ENCODE data around the gene AMMECR1. TPM values are rescaled to one million over a fixed set of nuclear protein-coding genes. Genes with fewer than 3 reads are reported as not detected.

Gene AMMECR1
- total RNA-seq, 1 donor from 2014 or later: 7.5 TPM

DNA sequence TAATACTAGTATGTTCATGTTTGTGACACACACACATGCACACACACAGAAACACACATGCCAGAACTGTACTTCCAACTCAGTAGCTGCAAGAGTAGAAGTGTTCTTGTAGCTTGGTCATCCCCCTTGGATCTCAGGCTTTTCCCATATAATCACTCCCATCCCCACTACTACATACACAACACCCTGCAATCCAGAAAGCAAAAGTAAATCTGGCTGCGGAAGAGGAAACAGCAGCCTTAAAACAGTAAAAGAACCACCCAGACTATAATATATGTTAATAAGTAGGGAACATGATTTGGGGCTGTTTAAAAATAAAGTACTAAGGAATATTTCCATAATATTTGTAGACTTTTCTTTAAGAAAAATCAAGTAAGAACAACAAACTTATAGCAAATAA, 103.2 kb downstream of the AMMECR1 start:
- no peak for DNase-seq (ENCODE audit: extremely low read depth, low read depth, low spot score)

DNA sequence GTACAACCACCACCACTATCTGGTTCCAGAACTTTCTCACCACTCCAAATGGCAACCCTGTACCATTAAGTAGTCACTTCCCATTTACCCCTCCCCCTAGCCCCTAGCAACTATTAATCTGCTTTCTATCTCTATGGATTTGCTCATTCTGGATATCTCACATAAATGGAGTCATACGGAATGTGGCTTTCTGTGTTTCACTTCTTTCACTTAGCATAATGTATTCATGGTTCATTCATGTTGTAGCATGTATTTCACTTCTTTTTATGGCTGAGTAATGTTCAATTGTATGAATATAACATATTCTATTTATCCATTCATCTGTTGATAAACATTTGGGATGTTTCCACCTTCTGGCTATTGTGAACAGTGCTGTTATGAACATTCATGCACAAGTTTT, 104.7 kb downstream of the AMMECR1 start:
- DNase-seq (ENCODE audit: extremely low read depth, low read depth, low spot score): no peak

DNA sequence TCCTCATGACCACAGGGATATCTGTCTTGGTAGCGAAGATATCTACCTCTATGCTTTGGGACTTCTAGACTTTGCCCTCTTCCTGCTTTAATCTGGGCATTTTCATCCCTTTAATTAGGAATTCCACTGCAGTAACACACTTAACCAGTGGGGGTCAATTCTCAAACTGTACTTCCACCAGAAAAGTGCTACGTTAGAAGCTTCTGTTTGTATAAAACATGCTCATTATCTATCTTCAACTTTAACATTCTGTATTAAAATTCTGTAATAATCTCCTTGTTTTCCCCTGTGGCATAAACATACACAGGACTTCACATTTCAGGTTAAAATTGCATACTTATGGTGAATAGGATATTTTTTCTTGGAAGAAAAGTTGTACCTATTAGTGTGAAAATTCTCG, 105.6 kb downstream of the AMMECR1 start:
- no peak for DNase-seq (ENCODE audit: extremely low read depth, low read depth, low spot score)

DNA sequence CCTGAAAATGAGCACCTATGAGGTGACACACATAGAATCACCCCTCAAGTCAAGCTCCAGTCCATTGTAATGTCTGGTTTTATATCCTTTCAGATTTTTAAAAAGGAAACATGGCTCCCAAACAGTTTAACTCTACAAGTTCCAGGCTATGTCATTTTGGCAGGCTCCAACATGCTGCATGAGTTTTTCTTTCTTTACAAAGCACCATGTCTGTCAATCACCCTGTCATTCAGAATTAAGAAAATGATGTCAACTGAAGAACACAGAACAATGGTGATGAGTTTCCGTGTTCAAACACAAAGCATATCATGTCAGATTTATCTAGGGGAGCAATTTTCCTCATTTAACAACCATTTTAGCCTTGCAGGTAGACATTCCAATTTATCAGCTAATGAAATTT, 106.5 kb downstream of the AMMECR1 start:
- DNase-seq (ENCODE audit: extremely low read depth, low read depth, low spot score): no peak

DNA sequence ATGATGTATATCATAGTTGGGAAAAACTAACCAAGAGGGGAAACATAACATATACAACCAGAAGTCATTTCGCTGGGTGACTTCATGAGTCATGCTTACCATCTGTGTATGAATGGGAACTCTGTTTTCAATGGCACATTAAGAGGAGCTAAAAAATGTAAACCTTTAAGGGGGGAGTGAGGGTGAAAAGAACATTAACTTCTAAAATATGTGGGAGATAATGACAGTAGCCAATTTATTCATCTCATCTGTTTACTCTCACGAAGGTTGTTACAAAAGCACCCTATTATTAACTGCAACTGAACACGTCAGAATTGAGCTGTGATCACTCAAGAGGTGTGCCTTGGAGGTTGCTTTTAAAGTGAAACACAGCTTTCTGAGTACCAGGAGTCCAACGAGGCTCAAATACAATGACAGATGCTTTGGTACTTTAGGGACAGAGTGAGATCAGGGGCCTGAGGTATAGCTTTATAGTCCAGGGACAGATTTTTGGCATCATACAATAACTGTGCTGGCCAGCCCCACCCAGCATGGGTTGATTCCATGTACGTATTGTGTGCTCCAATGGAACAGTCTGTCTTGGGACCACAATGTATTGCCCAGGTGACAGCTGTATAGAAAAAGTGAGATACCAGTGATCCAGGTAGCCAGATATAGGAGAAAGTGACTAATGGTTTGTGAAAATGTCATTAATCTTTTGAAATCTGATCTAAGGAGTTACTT, 107.3 kb downstream of the AMMECR1 start:
- peak; percentile 33 for DNase-seq (ENCODE audit: extremely low read depth, low read depth, low spot score)

DNA sequence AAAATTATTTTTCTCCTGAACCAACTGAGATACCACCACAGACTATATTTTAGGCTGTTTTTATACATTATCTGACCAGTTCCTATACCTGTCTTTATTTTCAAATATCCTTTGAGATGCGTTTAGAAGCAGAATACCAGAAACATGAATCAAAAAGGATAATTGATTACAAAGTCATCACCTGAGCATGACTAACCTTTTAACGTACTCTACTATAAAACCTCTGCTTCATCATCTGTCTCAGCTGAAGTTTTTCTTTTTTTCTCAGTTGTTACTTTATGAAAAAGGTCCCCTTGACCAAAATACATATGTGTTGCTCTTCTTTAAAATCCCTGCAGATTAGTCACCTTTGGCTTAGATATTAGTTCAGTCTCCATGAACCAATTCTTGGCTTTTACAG, 109.8 kb downstream of the AMMECR1 start:
- no peak for DNase-seq (ENCODE audit: extremely low read depth, low read depth, low spot score)

DNA sequence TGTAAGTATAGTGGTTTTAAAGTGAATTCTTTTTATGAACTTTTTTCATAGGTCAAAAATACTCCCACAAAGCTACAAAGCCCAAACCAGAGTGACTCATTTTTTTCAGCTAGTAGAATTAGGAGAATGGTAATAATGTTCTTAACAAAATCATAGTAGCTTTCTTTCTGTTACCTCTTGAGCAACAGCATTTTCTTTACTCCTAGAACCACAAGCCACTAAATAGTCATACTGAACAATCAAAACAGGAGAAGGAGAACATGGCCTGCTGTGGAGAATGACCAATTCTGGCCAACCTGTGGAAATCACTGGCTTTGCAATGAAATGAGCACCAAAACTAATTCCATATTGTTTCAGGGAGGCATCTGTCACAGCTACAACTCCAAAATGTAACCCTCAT, 112.9 kb downstream of the AMMECR1 start:
- no peak for DNase-seq (ENCODE audit: extremely low read depth, low read depth, low spot score)

DNA sequence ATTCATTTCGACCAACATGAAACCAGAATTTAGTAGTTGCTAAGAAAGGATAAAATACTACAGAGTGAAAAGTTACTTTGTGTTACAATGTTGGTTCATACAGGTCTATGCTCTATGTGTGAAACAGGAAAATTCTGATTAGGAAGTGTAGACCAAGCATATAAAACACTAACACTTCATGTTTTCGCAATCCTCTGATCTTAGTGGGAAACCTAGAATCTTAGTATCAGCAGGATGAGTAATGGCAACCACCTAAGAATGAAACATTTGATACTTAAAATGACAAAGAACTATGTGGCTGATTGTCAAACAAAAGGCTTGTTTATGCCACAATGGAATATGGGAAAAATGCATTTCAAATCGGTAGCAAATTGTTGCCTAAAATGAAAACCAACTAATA, 116.1 kb downstream of the AMMECR1 start:
- DNase-seq (ENCODE audit: extremely low read depth, low read depth, low spot score): no peak

DNA sequence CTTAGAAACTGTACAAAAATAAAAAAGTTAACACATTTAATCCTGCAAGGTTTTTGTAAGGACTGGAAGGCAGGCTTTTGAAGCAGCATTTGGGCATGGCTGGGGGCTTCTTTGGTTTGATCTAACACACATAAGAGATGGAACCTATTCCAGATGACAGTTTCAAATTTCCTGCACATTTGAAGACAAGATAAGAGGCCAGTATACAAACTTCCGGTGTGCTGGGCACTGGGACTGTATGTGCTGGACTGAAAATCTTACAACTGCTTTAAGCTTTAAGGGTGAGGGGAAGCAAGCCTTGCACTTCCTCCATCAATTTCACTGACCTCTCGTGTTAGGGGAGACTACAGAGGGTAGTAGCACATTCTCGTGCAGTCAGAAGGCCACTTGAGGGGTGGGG, 122.9 kb downstream of the AMMECR1 start:
- no peak for DNase-seq (ENCODE audit: extremely low read depth, low read depth, low spot score)

DNA sequence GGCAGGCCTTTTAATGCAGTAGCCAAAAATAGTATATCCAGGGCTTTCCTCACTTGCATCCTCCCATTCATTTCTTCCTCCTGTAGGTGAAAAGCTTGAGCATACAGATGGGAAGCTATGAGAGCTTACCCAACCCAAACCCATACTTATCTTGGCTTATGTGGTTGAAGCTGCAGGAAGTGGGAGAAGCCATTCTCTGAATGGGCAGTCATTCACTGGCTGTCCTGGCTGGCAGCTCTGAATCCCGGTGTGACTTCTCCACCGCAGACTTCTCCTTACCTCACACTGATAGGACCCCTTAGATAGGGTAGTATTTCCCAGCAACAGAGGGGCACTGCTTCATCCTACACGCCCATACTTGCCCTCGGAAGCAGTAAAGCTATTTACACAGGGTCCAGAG, 125.4 kb downstream of the AMMECR1 start:
- DNase-seq (ENCODE audit: extremely low read depth, low read depth, low spot score): no peak

DNA sequence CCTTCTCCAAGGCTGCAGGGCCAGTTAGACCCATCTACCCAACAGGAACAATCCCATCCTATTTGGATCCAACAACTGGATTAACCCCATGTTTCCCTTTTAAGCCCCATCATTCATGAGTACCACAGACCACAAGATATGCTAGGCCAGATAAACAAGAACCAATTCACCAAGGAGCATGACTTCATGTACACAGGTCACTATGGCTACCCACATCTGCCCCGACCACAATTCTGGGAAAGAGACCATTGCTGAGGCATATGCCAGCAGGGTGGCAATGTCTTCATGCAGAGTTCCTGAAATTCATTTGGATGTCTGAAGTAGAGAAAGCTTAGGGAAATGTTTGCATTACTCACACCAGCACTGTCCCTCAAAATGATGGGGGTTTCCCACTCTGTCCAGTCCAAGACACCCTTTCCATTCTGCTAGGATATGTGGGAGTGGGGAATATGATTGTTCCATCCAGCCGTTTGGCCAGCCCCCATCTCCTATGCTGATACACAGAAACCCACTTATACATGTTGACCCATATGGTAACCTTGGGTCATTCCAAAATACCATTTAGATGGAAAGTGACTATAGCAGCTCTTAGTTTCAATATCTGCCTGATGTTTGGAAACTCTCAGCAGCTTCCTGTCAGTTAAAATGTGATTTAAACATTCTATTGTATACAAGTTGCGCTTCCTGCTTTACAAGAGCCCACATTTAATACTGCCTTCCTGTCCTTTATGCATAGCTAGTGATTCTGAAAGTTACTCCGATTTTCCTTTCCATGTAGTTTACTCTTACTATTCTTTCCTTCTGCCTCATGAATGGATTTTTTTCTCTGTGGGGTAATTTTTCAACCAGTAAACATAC, 129.0 kb downstream of the AMMECR1 start:
- DNase-seq (ENCODE audit: extremely low read depth, low read depth, low spot score): no peak

DNA sequence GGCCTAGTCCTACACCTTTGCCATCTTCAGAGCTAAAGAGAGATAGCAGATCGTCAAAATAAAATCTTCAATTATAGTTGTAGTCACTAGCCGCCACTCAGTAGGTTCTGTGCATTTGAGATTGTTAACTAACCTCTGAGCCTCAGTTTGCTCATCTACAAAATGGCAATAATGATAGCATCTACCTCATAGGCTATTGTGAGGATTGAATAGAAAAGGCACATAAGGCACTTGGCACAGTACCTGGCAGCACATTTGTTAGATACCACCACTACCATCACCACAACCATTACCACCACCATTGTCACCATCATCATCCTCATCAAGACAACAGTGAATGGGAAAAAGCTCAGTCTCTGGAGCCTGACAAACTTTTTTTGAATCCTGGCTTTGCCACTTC, 134.6 kb downstream of the AMMECR1 start:
- DNase-seq (ENCODE audit: extremely low read depth, low read depth, low spot score): no peak

DNA sequence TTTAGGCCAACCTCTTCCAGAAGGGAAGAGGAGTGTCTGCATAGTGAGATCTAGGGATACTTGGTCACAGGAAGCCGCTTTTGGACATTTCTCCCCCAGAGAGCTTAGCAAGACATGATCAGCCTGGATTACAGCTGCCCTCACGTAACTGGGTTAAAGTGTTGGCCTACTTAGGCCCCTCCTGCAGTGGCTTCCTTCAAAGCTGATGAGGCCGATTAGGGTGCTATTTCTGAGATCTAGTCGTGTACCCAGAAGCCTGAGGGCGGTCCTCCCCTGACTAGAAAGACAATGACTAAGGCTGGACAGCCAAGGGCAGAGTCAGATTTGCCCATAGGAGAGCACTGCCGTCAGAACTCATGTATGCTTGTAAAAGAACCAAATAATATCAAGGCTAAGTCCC, 135.0 kb downstream of the AMMECR1 start:
- no peak for DNase-seq (ENCODE audit: extremely low read depth, low read depth, low spot score)

DNA sequence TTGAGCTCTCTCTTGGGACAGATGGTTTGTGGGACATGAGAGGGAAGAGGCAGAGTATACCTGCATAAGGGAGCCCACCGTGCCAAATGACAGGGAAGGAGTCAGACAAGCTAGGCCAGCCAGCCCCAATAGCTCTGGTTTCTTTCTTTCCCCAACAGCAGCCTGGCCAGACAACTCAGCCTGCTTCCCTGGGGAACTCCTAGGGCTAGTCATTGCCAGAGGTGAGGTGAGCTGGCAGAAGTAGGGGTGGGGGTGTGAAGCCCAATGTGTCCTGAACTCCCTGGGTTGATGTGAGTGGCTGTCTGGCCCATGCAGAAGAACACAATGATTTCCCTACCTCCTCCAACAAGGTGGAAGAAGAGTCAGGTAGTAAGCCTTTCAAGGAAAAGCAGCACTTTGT, 135.5 kb downstream of the AMMECR1 start:
- DNase-seq (ENCODE audit: extremely low read depth, low read depth, low spot score): no peak

DNA sequence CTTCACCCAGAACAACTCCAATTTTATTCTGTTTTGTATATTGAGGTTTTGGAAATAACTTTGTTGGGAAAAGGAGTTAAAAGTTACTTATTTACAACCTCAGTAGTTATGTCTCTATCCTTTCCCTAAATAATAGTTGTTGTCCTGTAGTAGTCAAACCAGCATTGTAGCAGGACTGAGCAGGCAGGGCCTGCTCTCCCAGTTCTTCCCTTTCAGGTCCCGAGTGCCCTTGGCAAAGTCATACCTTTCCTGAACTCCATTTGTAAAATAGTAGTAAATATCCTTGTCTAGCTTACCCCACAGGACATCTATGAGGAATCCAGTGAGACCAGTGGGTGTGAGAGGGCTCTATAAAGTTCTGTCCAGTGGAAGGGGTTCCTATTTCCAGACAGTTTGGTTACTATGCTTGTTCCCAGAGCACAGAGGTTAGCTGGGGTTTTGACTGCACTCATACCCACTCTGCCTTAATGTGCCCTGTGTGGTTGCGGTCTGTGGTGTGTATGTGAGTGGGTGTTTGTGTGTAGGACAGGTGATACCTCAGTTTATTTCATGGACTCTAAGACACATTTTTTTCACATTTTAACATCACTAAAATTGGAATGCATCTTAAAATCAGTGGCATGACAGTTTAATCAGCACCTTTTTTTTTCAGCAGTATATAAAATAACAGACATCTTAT, 136.3 kb downstream of the AMMECR1 start:
- DNase-seq (ENCODE audit: extremely low read depth, low read depth, low spot score): no peak

DNA sequence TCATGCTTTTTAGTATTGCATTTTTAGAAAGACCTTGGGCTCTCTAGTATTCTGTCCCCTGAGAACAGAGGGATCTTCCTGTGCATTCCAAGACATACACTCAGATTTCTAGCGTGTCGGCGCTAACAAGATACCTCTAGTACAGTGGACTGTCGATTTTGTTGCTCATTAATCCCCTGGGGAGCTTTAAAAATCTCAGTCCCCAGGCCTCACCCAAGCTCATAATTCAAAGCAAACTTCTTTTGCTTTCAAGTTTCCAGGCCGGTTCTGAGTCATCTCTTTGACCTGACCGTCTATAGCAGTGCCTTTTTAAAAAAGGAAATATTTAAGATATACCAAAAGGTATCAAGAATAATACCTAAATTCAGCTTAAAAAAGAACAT, 137.0 kb downstream of the AMMECR1 start:
- no peak for DNase-seq (ENCODE audit: extremely low read depth, low read depth, low spot score)

DNA sequence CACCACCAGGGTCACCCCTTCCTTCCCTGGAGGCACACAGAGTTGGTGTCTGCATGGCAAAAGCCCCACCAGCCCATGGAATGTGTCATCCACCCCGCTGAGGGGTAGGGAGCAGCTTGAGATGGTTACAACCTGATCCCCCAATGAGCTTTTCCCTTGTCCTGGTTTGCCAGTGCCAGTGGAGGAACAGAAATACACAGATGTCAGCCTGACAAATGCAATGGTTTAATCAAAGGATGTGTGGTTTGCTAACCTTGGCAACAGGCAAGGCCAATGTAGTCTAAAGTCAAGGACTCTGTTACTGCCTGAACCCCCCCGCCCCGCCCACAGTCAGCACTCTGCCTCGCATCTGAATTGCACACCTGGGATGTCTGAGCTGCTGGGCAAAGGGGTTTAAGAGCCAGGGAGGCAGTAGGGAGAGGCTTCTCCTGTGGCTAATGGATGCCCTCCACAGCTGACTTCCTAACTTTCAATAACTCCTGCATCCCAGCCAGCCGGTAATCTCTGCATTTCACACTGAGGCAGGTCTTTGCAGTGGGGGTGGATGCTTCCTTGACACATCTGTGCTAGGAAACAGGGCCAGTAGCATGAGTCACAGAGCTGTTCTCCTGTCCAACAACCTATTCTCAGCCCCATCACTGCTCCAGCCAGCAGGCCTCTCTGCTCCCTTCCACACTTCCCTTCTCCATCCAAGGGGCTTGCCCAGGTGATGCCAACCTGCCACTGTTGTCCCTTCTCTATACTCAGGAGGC, 137.5 kb downstream of the AMMECR1 start:
- DNase-seq (ENCODE audit: extremely low read depth, low read depth, low spot score): no peak

DNA sequence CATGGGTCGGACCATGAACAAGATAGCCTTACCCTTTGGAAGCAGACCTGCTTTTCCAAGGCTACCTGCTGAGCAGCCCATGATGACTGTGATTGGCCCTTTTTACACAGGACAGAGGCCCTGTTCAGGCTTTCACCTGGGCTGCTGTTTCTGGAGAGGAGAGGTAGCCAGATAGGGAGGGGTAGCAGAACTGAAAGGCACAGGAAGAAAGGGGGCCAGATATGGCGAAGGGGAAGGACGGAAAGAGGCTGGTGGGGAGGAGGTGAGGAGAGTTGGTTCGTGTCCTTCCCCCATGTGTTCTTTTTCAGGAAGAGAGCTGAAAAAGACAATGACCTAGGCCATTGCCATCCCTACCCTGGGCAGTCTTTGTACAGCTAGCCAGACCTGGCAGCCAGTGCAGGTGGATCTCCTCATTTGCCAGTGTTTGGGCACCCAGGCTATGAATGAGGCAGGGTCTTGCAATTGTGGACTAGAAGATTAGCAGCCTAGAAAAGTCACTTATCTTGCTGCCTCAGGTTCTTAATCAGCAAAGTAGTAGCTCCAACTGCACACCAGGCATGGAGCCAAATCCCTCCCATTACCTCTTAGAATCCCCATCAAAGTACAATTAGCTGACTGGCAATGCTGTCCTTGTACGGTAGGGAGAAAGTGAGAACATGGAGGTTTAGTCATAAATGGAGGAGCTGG, 139.6 kb downstream of the AMMECR1 start:
- DNase-seq (ENCODE audit: extremely low read depth, low read depth, low spot score): no peak

DNA sequence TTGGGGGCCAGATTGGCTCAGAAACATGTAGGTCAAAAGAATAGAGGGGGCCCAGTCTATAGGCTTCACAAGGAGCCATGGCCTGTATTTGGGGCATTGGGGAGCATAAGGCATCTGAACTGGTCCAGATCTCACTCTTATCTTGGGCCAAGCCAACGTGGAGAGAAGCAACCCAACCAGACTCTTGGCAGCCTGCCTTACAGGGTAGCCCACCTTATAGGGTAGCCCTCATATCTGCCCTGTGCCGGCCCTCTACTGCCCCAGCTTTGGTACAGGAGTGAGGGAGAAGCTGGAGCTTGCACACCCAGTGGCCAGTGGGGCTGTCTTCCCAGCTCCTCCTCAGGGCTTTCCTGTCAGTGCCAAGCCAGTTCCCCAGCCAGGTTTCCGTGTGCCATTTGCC, 142.2 kb downstream of the AMMECR1 start:
- DNase-seq (ENCODE audit: extremely low read depth, low read depth, low spot score): no peak

DNA sequence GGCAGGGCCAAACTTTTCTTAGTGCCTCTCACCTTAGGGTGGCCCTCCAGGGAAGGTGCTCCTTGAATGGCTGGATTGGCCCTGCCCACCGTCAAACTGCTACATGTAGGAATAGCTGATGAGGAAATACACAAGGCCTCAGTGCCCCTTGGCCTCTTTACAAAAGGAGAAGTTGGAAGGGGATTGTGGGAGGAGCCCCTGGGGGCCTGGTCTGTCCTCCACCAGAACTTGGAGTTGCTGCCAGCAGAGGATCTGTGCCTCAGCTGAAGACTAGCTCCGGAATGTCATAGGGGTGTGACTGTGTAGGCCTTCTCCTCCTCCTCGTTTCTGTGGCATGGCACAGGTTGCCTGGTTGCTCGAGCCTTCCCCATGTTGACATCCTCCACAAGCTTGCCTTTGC, 142.7 kb downstream of the AMMECR1 start:
- no peak for DNase-seq (ENCODE audit: extremely low read depth, low read depth, low spot score)
